IMR-90 (cell line): ENCODE measurements around the gene TFRC. TPM values are rescaled to one million over a fixed set of nuclear protein-coding genes. Genes with fewer than 3 reads are reported as not detected.

Experiments
- ATAC-seq: fragments of 200-7000 bp; cut with Tn5 transposase; 2 replicates; pipeline ENCODE4 v1.9.1; 2020; ENCODE audit warnings: low read depth, mild to moderate bottlenecking, moderate library complexity
- BruUV-seq: library from RNA; stranded (reverse); fragments of 400-500 nt; replicated peaks from 2 replicates; lab custom pipeline; 2021; lab: Mats Ljungman, UMichigan
- CTCF ChIA-PET: fragments of 300-600 bp; formaldehyde crosslinking; extraction: SDS; loops from one replicate; lab custom pipeline; 2021; ENCODE audit warnings: antibody characterized with exemption; lab: Yijun Ruan, JAX
- POLR2A ChIA-PET: fragments of 300-600 bp; sonication (Branson Sonifier 250); formaldehyde crosslinking; loops from one replicate; lab custom pipeline; 2022; ENCODE audit warnings: antibody characterized with exemption; ENCODE audit not compliant: unreplicated experiment; lab: Charles Lee
- DNase-seq: peaks from one replicate; pipeline ENCODE4 v3.0.0; 2013
- H2AFZ ChIP-seq: replicated peaks from 2 replicates; pipeline ENCODE3; 2013; ENCODE audit warnings: low read length, mild to moderate bottlenecking; ENCODE audit not compliant: poor library complexity
- H2AK5ac ChIP-seq: 2 replicates; pipeline ENCODE4 v1.6.1; 2013; ENCODE audit warnings: low read depth, low read length, inconsistent platforms
- H2AK9ac ChIP-seq: replicated peaks from 2 replicates; pipeline ENCODE3; 2013; ENCODE audit warnings: mild to moderate bottlenecking, low read depth, low read length, moderate library complexity; ENCODE audit not compliant: poor library complexity
- H2BK120ac ChIP-seq: 2 replicates; pipeline ENCODE4 v1.6.1; 2013; ENCODE audit warnings: low read depth, low read length, inconsistent platforms
- H2BK15ac ChIP-seq: 3 replicates; pipeline ENCODE4 v1.6.1; 2013; ENCODE audit warnings: low read depth, low read length, inconsistent platforms
- H2BK20ac ChIP-seq: 2 replicates; pipeline ENCODE4 v1.6.1; 2013; ENCODE audit warnings: low read depth, mild to moderate bottlenecking, inconsistent platforms, low read length, moderate library complexity
- H2BK5ac ChIP-seq: 2 replicates; pipeline ENCODE4 v1.6.1; 2013; ENCODE audit warnings: mild to moderate bottlenecking, low read depth, low read length, inconsistent platforms; ENCODE audit not compliant: poor library complexity, severe bottlenecking
- H3K14ac ChIP-seq: replicated peaks from 2 replicates; pipeline ENCODE4 v1.6.1; 2013; ENCODE audit warnings: low read depth, low read length, inconsistent platforms
- H3K18ac ChIP-seq: 2 replicates; pipeline ENCODE4 v1.6.1; 2013; ENCODE audit warnings: low read depth, low read length, control low read depth
- H3K23ac ChIP-seq: 2 replicates; pipeline ENCODE4 v1.6.1; 2013; ENCODE audit warnings: low read depth, low read length, inconsistent platforms
- H3K27ac ChIP-seq: 2 replicates; pipeline ENCODE4 v1.5.1; 2013; ENCODE audit warnings: mild to moderate bottlenecking, control low read depth, low read length; ENCODE audit not compliant: insufficient read depth
- H3K27me3 ChIP-seq: 2 replicates; pipeline ENCODE4 v1.6.1; 2013; ENCODE audit warnings: low read length; ENCODE audit not compliant: control insufficient read depth, insufficient read depth
- H3K36me3 ChIP-seq: 2 replicates; pipeline ENCODE4 v1.6.1; 2013; ENCODE audit warnings: low read length, mixed read lengths; ENCODE audit not compliant: control insufficient read depth, insufficient read depth
- H3K4ac ChIP-seq: 2 replicates; pipeline ENCODE4 v1.6.1; 2013; ENCODE audit warnings: low read depth, low read length, inconsistent platforms
- H3K4me1 ChIP-seq: 2 replicates; pipeline ENCODE4 v1.6.1; 2013; ENCODE audit warnings: low read length, mixed read lengths; ENCODE audit not compliant: control insufficient read depth, insufficient read depth
- H3K4me2 ChIP-seq: 2 replicates; pipeline ENCODE4 v1.6.1; 2013; ENCODE audit warnings: low read depth, mild to moderate bottlenecking, control low read depth, low read length, moderate library complexity
- H3K4me3 ChIP-seq: 2 replicates; pipeline ENCODE4 v1.5.1; 2013; ENCODE audit warnings: low read depth, mild to moderate bottlenecking, control low read depth, low read length, moderate library complexity; ENCODE audit not compliant: insufficient read depth
- H3K56ac ChIP-seq: 2 replicates; pipeline ENCODE4 v1.6.1; 2013; ENCODE audit warnings: low read length, inconsistent platforms; ENCODE audit not compliant: insufficient read depth; ENCODE audit errors: extremely low read depth
- H3K79me1 ChIP-seq, 2 experiments: 2 replicates each; pipeline ENCODE4 v1.6.1; 2013; ENCODE audit warnings: low read length in 2 of 2, inconsistent platforms in 1 of 2, low read depth in 1 of 2
- H3K9ac ChIP-seq: 2 replicates; pipeline ENCODE4 v1.6.1; 2013; ENCODE audit warnings: low read depth, low read length, control low read depth
- H3K9me1 ChIP-seq: 2 replicates; pipeline ENCODE4 v1.6.1; 2013; ENCODE audit warnings: low read length, inconsistent platforms; ENCODE audit not compliant: insufficient read depth
- H3K9me3 ChIP-seq: 2 replicates; pipeline ENCODE4 v1.6.1; 2013; ENCODE audit warnings: low read length; ENCODE audit not compliant: control insufficient read depth, insufficient read depth
- H4K20me1 ChIP-seq: 2 replicates; pipeline ENCODE4 v1.6.1; 2013; ENCODE audit warnings: low read length, inconsistent platforms; ENCODE audit not compliant: insufficient read depth
- H4K5ac ChIP-seq: 2 replicates; pipeline ENCODE4 v1.6.1; 2013; ENCODE audit warnings: mild to moderate bottlenecking, low read depth, low read length, control low read depth
- H4K8ac ChIP-seq, 2 experiments: 2 replicates each; pipeline ENCODE4 v1.6.1; 2013; ENCODE audit warnings: low read depth in 2 of 2, low read length in 2 of 2, control low read depth in 1 of 2, inconsistent platforms in 1 of 2
- H4K91ac ChIP-seq: 2 replicates; pipeline ENCODE4 v1.6.1; 2013; ENCODE audit warnings: low read depth, low read length, inconsistent platforms; ENCODE audit not compliant: insufficient read depth
- CEBPB ChIP-seq: IDR thresholded peaks from 2 replicates; pipeline ENCODE4 v1.6.1; 2012; ENCODE audit warnings: low read depth, low read length, improper control_type of control experiment
- CTCF ChIP-seq: conservative IDR thresholded peaks from 2 replicates; pipeline ENCODE4 v1.5.1; 2012; ENCODE audit warnings: mild to moderate bottlenecking, low read depth, low read length, improper control_type of control experiment
- FOS ChIP-seq: fragments of 150-350 bp; IDR thresholded peaks from 2 replicates; pipeline ENCODE4 v1.6.1; 2016; ENCODE audit warnings: low read depth, low read length
- MAZ ChIP-seq: IDR thresholded peaks from 2 replicates; pipeline ENCODE4 v1.6.1; 2012; ENCODE audit warnings: low read depth, mild to moderate bottlenecking, low read length, improper control_type of control experiment, moderate library complexity, borderline replicate concordance
- NFE2L2 ChIP-seq: fragments of 150-350 bp; IDR thresholded peaks from 2 replicates; pipeline ENCODE4 v1.6.1; 2016; ENCODE audit warnings: low read depth, mild to moderate bottlenecking, low read length
- POLR2A ChIP-seq: IDR thresholded peaks from 2 replicates; pipeline ENCODE4 v1.6.1; 2012; ENCODE audit warnings: mild to moderate bottlenecking, low read depth, low read length
- RAD21 ChIP-seq: IDR thresholded peaks from 2 replicates; pipeline ENCODE4 v1.6.1; 2012; ENCODE audit warnings: low read length, improper control_type of control experiment
- RCOR1 ChIP-seq: IDR thresholded peaks from 2 replicates; pipeline ENCODE4 v1.6.1; 2012; ENCODE audit warnings: mild to moderate bottlenecking, low read length, improper control_type of control experiment; ENCODE audit not compliant: insufficient replicate concordance
- RFX5 ChIP-seq: IDR thresholded peaks from 2 replicates; pipeline ENCODE4 v1.8.0; 2012; ENCODE audit warnings: low read depth, mild to moderate bottlenecking, low read length, moderate library complexity
- SMC3 ChIP-seq: fragments of 150-350 bp; IDR thresholded peaks from 2 replicates; pipeline ENCODE4 v1.6.1; 2016; ENCODE audit warnings: low read depth, mild to moderate bottlenecking, antibody characterized with exemption, low read length, moderate library complexity
- USF2 ChIP-seq: fragments of 150-350 bp; IDR thresholded peaks from 2 replicates; pipeline ENCODE4 v1.6.1; 2017; ENCODE audit warnings: mild to moderate bottlenecking, antibody characterized with exemption, low read length, low read depth
- WGBS, 2 experiments: methylation state at CpG; one replicate each; pipeline versions ENCODE4 v1.1.5 to v1.1.7; 2013; ENCODE audit warnings: missing lambda C conversion rate in 2 of 2; ENCODE audit not compliant: insufficient read length in 1 of 2; ENCODE audit errors: extremely low coverage in 2 of 2; 5-methylcytosine and 5-hydroxymethylcytosine counted together
- dilution Hi-C: fragments of 300-500 bp; cut with HindIII; formaldehyde crosslinking; loops from one replicate; pipeline ENCODE4 v1.14.3; 2018; ENCODE audit warnings: low sequenced_read_pairs; ENCODE audit not compliant: unreplicated experiment
- in situ Hi-C: fragments of 300-500 bp; cut with MboI; formaldehyde crosslinking; loops from 3 replicates; pipeline ENCODE4 v1.14.3; 2019; ENCODE audit warnings: low sequenced_read_pairs, inconsistent platforms, mixed read lengths
- intact Hi-C: fragments of 100-400 bp; cut with micrococcal nuclease; formaldehyde crosslinking; loops from 2 replicates; pipeline ENCODE4 v1.10.0; 2022
- polyA plus RNA-seq, 3 experiments: library from polyadenylated mRNA; depleted of rRNA; stranded (reverse); fragments of >200 nt; gene quantifications; 2 replicates each; pipeline ENCODE4 v1.2.3, GENCODE V29; 2012; ENCODE audit warnings: low replicate concordance in 1 of 3
- total RNA-seq: library from RNA; depleted of rRNA; stranded (reverse); fragments of >200 nt; gene quantifications from 2 replicates; pipeline ENCODE4 v1.2.3, GENCODE V29; 2012

TFRC gene
- total and polyA plus RNA-seq, 2 of the 4 experiments (the other 2 are of a cell fraction) = 78.6 to 156 TPM

GRCh38 chr3:196007744-196008335 is 74.0 kb downstream of the TFRC start:
- no TSS peak for BruUV-seq
- Histone ChIP-seq H3K56ac (no peak overlapping the region), H3K14ac (no peak overlapping the region), H3K79me1 (no peaks in the 10 kb centered on the region), H4K20me1 (no peaks in the 10 kb centered on the region), H3K18ac (no peak overlapping the region), H4K5ac (no peak overlapping the region), H3K23ac (no peak overlapping the region), H2AFZ (no peak overlapping the region), H3K9me1 (no peaks in the 10 kb centered on the region), H3K4me1 (no peaks in the 10 kb centered on the region), H3K4ac (no peak overlapping the region), H4K91ac (no peak overlapping the region), H3K27ac (no peak overlapping the region), H3K9me3 (peaks cover 7% of the 10 kb centered on the region), H2AK9ac (no peak overlapping the region), H2BK15ac (no peak overlapping the region), H3K9ac (no peak overlapping the region), H2BK120ac (no peak overlapping the region), H3K4me2 (no peak overlapping the region), H2BK5ac (no peak overlapping the region), H2AK5ac (no peak overlapping the region), H2BK20ac (no peak overlapping the region), H3K4me3 (no peak overlapping the region), H4K8ac (no peak overlapping the region), H3K27me3 (peaks cover 36% of the 10 kb centered on the region), H3K36me3 (no peaks in the 10 kb centered on the region)
- DNase-seq = no peak
- in situ Hi-C loops (no loop called here), dilution Hi-C loops (no loop called here), intact Hi-C loops (no loop called here)
- no peak for TF ChIP-seq MAZ
- no peak for TF ChIP-seq SMC3
- TF ChIP-seq POLR2A = no peak
- no peak for TF ChIP-seq USF2
- TF ChIP-seq NFE2L2 = no peak
- no peak for TF ChIP-seq RCOR1
- TF ChIP-seq CTCF = no peak
- no peak for TF ChIP-seq CEBPB
- no peak for TF ChIP-seq RAD21
- no peak for TF ChIP-seq FOS
- no peak for TF ChIP-seq RFX5
- WGBS, 2 experiments = 100% methylated on average over 1 of the region's 11 CpGs; no CpG with 5 or more reads in 1 of the 2 experiments
- POLR2A ChIA-PET = no interaction called here
- CTCF ChIA-PET = no interaction called here
- no peak for ATAC-seq
